ENCODE measurements around the gene NDUFA6.
"Not testable (repeated sequence)": the region's sequence is repeated elsewhere in the genome, so short reads cannot be mapped to it uniquely, and the experiment has no call there.

The NDUFA6 gene

DNA sequence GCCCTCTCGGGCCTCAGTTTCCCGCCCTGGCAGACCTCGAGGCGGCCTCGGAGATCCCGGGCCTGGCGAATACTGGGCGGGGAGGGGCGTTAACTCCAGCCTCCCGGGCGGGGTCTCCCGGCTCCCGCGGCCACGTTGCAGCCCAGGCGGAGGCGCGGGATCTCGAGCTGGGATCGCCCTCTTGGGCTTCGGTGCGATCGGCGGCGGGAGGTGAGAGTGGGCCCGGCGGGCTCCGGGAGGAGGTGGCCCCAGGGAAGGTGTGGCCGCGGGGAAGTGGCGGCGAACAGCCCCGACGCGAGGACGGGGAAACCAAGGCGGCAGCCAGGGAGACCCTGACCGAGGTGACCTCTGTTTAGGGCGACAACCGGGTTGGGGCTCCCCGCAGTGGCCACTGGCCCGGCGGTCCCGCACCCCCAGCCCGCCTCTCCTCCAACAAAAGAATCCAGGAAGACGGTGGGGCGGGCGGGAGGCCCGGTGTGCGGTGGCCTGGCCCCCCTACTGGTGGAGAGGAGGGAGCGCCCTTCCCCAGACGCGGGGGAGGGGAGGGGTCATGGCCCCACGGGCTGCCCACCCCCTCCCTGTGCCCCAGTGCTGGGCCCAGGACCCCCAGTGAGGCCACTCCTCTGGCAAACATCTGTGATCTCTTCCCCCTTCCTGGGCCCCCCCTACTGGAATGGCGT, 16.3 kb downstream of the NDUFA6 start, which contains the start of gene PHETA2:
PHETA2 (plus strand) TSS at position 117 of the 680 bp plus-strand sequence. CDS start 3,046 bp downstream, outside the sequence.
- H3K36me3 ChIP-seq (ENCODE audit: control insufficient read depth in 2 of 2, insufficient read depth in 1 of 2, low read length in 2 of 2), result no peaks in the 10 kb centered on the region; a peak in 1 of 3 replicates
- ChIA-PET POLR2A (no interaction called here), CTCF (interaction anchor here (0.7 kb wide), 1 partner anchor 283 kb away, joined by 3 read pairs; no protein-coding TSS in a partner anchor)
- no peak within 1 kb of the TSS for H3K4me3 ChIP-seq (ENCODE audit: low read depth, low read length)
- H3K4me1 ChIP-seq (ENCODE audit: control insufficient read depth, insufficient read depth, low read length), result peaks cover 2% of the 10 kb centered on the region; the same call in 1 of the 2 replicates
- H3K27ac ChIP-seq (ENCODE audit: extremely low read depth, low read depth, low read length), result no peak within 1 kb of the TSS
- no peaks in the 10 kb centered on the region for H3K9me3 ChIP-seq (ENCODE audit: control insufficient read depth, insufficient read depth, low read depth, low read length)
- TF ChIP-seq, protein P1, sequence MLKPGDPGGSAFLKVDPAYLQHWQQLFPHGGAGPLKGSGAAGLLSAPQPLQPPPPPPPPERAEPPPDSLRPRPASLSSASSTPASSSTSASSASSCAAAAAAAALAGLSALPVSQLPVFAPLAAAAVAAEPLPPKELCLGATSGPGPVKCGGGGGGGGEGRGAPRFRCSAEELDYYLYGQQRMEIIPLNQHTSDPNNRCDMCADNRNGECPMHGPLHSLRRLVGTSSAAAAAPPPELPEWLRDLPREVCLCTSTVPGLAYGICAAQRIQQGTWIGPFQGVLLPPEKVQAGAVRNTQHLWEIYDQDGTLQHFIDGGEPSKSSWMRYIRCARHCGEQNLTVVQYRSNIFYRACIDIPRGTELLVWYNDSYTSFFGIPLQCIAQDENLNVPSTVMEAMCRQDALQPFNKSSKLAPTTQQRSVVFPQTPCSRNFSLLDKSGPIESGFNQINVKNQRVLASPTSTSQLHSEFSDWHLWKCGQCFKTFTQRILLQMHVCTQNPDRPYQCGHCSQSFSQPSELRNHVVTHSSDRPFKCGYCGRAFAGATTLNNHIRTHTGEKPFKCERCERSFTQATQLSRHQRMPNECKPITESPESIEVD (tag by site-specific recombination; IDR thresholded peaks at IDR 0.05), result no peak
- 0 out of 2 replicates have a peak, but pooled peaks have one; percentile 11 for TF ChIP-seq GLIS2 (tag by site-specific recombination; IDR thresholded peaks at IDR 0.05)

DNA sequence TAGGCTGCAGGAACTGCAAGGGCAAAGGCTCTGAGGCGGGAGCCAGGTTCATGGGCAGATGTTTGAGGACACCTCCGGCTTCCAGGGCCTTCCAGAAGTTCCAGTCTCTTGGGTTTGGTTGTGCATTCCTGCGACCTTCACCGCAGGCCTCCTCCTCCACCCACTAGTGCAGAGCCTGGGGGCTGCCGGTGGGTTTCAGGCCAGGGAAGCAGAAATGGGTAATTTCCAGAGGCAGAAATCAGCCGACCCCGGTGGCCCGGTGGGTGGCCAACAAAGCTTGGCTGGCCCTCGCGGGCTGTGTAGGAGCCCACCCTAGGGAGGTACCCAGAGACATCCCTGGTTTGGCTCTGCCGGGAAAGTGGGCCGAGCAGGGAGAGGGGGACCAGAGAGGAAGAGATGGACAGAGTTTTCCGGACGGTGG, 16.9 kb downstream of the NDUFA6 start:
- CTCF ChIA-PET, result interaction anchor here (0.7 kb wide), 1 partner anchor 284 kb away, joined by 3 read pairs; no protein-coding TSS in a partner anchor
- Histone ChIP-seq H3K9me3 (ENCODE audit: control insufficient read depth, insufficient read depth, low read depth, low read length) (no peaks in the 10 kb centered on the region), H3K27ac (ENCODE audit: extremely low read depth, low read depth, low read length) (no peak overlapping the region), H3K36me3 (ENCODE audit: control insufficient read depth in 2 of 2, insufficient read depth in 1 of 2, low read length in 2 of 2) (peaks cover 4% of the 10 kb centered on the region in 2 experiments; a peak in 2 of 3 replicates), H3K4me3 (ENCODE audit: low read depth, low read length) (no peak overlapping the region), H3K4me1 (ENCODE audit: control insufficient read depth, insufficient read depth, low read length) (peaks cover 2% of the 10 kb centered on the region; the same call in 1 of the 2 replicates)
- TF ChIP-seq ZNF19 (tag by site-specific recombination; IDR thresholded peaks at IDR 0.05; ENCODE audit: low read depth) (no peak), ZNF660 (tag by site-specific recombination; IDR thresholded peaks at IDR 0.05) (no peak), ZNF544 (tag by site-specific recombination; IDR thresholded peaks at IDR 0.05) (no peak), ZNF112 (tag by site-specific recombination; IDR thresholded peaks at IDR 0.05) (no peak), ZNF785 (tag by site-specific recombination; IDR thresholded peaks at IDR 0.05) (no peak), ZNF223 (tag by site-specific recombination; IDR thresholded peaks at IDR 0.05) (no peak)
- TF ChIP-seq, protein P2, sequence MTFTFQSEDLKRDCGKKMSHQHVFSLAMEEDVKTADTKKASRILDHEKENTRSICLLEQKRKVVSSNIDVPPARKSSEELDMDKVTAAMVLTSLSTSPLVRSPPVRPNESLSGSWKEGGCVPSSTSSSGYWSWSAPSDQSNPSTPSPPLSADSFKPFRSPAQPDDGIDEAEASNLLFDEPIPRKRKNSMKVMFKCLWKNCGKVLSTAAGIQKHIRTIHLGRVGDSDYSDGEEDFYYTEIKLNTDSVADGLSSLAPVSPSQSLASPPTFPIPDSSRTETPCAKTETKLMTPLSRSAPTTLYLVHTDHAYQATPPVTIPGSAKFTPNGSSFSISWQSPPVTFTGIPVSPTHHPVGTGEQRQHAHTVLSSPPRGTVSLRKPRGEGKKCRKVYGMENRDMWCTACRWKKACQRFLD (tag by site-specific recombination; IDR thresholded peaks at IDR 0.05), result no peak
- POLR2A ChIA-PET, result no interaction called here

DNA sequence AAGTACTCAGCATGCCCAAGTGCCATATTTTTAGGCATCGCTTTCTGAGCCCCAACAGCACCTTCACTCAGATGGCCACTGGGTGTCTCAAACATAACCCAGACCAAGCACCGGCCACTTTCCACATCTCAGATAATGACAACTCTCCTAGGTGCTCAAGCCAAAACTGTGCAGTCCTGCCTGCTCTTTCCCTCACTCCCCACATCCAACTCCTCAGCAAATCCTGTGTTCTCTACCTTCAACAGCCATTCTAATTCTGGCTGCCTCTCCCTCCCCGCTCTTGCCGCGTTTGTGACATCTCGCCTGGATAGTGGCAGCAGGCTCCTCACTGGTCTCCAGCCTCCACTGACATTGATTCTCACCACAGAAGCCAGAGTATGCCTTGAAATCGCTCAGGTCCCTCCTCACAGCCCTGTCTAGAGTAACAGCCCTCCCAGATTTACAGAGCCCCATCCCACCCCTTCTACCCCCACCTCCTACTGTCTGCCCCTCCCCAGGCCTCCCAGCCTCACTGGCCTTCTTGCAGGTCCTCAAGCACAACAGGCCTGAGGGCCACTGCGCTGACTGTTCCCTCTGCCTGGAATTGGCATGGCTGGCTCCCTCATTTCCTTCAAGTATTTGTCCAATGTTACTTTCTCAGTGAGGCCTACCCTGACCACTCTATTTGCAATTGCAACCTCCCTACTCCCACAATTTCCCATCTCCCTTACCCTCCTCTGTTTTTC, 17.8 kb downstream of the NDUFA6 start:
- H3K4me1 ChIP-seq (ENCODE audit: control insufficient read depth, insufficient read depth, low read length), result peaks cover 2% of the 10 kb centered on the region; the same call in 1 of the 2 replicates
- no peak overlapping the region for H3K27ac ChIP-seq (ENCODE audit: extremely low read depth, low read depth, low read length)
- H3K36me3 ChIP-seq (ENCODE audit: control insufficient read depth in 2 of 2, insufficient read depth in 1 of 2, low read length in 2 of 2), result peaks cover 4 to 13% of the 10 kb centered on the region in 2 experiments; a peak in 2 of 3 replicates
- CTCF ChIA-PET, result no interaction called here
- POLR2A ChIA-PET, result no interaction called here
- TF ChIP-seq ZNF341 (tag by site-specific recombination; IDR thresholded peaks at IDR 0.05; ENCODE audit: low read depth), result peak; percentile 55
- TF ChIP-seq ZFP3 (tag by site-specific recombination; IDR thresholded peaks at IDR 0.05; ENCODE audit: low read depth), result no peak
- no peak for TF ChIP-seq ZNF544 (tag by site-specific recombination; IDR thresholded peaks at IDR 0.05)
- TF ChIP-seq GFI1B (tag by site-specific recombination; IDR thresholded peaks at IDR 0.05), result no peak
- H3K4me3 ChIP-seq (ENCODE audit: low read depth, low read length), result no peak overlapping the region
- H3K9me3 ChIP-seq (ENCODE audit: control insufficient read depth, insufficient read depth, low read depth, low read length), result no peaks in the 10 kb centered on the region

DNA sequence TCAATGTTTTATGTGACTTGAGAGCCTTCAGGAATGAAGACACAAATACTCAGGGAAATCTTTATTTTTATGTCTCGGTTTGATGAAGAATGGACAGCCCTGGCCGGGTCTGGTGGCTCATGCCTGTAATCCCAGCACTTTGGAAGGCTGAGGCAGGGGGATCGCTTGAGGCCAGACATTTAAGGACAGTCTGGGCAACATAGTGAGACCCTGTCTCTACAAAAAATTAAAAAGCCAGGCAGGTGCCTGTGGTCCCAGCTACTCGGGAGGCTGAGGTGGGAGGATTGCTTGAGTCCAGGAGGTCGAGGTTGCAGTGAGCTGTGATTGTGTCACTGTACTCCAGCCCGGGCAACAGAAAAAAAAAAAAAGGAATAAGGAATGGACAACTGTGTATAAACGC, 19.1 kb downstream of the NDUFA6 start:
- H3K36me3 ChIP-seq (ENCODE audit: control insufficient read depth in 2 of 2, insufficient read depth in 1 of 2, low read length in 2 of 2), result peaks cover 4 to 25% of the 10 kb centered on the region in 2 experiments; a peak in 2 of 3 replicates
- not testable (repeated sequence) for H3K9me3 ChIP-seq (ENCODE audit: control insufficient read depth, insufficient read depth, low read depth, low read length); H3K4me1 ChIP-seq (ENCODE audit: control insufficient read depth, insufficient read depth, low read length); H3K27ac ChIP-seq (ENCODE audit: extremely low read depth, low read depth, low read length); H3K4me3 ChIP-seq (ENCODE audit: low read depth, low read length)
- ChIA-PET CTCF (interaction anchor here (0.6 to 0.7 kb wide), 2 partner anchors 21 to 243 kb away, joined by 5 to 6 read pairs; no protein-coding TSS in a partner anchor), POLR2A (interaction anchor here (0.5 to 2.2 kb wide), 5 partner anchors 8 to 533 kb away, joined by 3 to 19 read pairs (median 4); partner anchors contain the start of genes NDUFA6 and SMDT1)
